ENCODE results near the gene INTS6L.

DNA sequence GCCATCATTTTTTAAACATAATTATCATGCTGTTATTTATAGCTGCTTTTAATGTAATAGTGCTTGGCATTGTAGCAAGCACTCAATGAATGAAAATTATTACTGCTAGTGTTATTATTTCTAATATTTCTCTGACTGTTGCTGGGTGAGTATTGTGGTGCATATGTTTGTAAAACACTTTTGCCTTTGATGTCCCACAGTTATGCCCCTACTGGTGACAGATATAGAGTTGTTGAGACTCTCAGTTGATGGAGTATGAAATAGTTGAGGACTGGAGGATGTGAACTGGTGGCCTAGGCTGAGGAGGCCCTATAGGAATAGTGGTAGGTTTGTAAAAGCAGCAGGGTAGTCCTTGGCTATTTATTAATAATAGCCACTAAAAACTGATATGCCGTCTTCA, 9.6 kb downstream of the INTS6L start:
- no peak for TF ChIP-seq POLR2A (IDR thresholded peaks at IDR 0.05; ENCODE audit: extremely low read depth, insufficient read length)
- TF ChIP-seq, protein P1, sequence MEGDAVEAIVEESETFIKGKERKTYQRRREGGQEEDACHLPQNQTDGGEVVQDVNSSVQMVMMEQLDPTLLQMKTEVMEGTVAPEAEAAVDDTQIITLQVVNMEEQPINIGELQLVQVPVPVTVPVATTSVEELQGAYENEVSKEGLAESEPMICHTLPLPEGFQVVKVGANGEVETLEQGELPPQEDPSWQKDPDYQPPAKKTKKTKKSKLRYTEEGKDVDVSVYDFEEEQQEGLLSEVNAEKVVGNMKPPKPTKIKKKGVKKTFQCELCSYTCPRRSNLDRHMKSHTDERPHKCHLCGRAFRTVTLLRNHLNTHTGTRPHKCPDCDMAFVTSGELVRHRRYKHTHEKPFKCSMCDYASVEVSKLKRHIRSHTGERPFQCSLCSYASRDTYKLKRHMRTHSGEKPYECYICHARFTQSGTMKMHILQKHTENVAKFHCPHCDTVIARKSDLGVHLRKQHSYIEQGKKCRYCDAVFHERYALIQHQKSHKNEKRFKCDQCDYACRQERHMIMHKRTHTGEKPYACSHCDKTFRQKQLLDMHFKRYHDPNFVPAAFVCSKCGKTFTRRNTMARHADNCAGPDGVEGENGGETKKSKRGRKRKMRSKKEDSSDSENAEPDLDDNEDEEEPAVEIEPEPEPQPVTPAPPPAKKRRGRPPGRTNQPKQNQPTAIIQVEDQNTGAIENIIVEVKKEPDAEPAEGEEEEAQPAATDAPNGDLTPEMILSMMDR (IDR thresholded peaks at IDR 0.05; ENCODE audit: low read depth, low read length): no peak

All from NB4 (cell line).